K562 (cell line): ENCODE results near the gene TRNT1. TPM values are rescaled to one million over a fixed set of nuclear protein-coding genes. Genes with fewer than 3 reads are reported as not detected.
A peak's percentile ranks its signal among the peaks of the same experiment; 100 is the strongest.

Source experiments
- ATF6 ChIP-seq: sonication (generic); formaldehyde crosslinking; IDR thresholded peaks from 2 replicates; pipeline ENCODE4 v1.4.0; 2020; ENCODE audit warnings: mild to moderate bottlenecking, missing genetic modification reagents
- CEBPB ChIP-seq: fragments of 450-650 bp; IDR thresholded peaks from 2 replicates; pipeline ENCODE4 v1.6.1; 2016; ENCODE audit warnings: missing genetic modification characterization, missing compliant biosample characterization
- KAT7 ChIP-seq: sonication (generic); formaldehyde crosslinking; IDR thresholded peaks from 2 replicates; pipeline ENCODE4 v1.8.0; 2022; ENCODE audit warnings: missing genetic modification reagents, mild to moderate bottlenecking, borderline replicate concordance
- SNIP1 ChIP-seq: fragments of 450-650 bp; IDR thresholded peaks from 2 replicates; pipeline ENCODE4 v1.7.1; 2017; ENCODE audit warnings: low read depth, mild to moderate bottlenecking
- ZNF644 ChIP-seq: fragments of 200-800 bp; sonication (Bioruptor generic); IDR thresholded peaks from 2 replicates; pipeline ENCODE4 v1.6.1; 2016; ENCODE audit warnings: low read depth, missing genetic modification characterization, missing compliant biosample characterization
- polyA plus RNA-seq, 8 experiments: library from polyadenylated mRNA; depleted of rRNA in 4 of 8; stranded (reverse) in 5 of 8; unstranded in 3 of 8; fragments of >200 nt; fragmentation: Nextera tagmentation in 2 of 8; fragmentation: Illumina TruSeq in 1 of 8; extraction: Ambion mirVana in 2 of 8; extraction: Trizol in 1 of 8; gene quantifications; 2 replicates each; pipeline versions ENCODE4 v1.2.1 to v1.2.3, GENCODE V29; 2011 to 2014; ENCODE audit warnings: inconsistent platforms in 1 of 8, missing spikeins in 1 of 8
- total RNA-seq, 7 experiments: library from RNA; depleted of rRNA in 6 of 7; stranded (reverse); fragments of >200 nt in 6 of 7; fragmentation: Illumina TruSeq in 2 of 7; extraction: Trizol in 2 of 7; gene quantifications; 2 replicates each; pipeline versions ENCODE4 v1.2.1 to v1.2.3, GENCODE V29; 2011 to 2021; ENCODE audit warnings: low replicate concordance in 1 of 7
- TF ChIP-seq, protein P1 (sequence below): fragments of 200-800 bp; sonication (Bioruptor generic); IDR thresholded peaks from 2 replicates; pipeline ENCODE4 v1.6.1; 2017; ENCODE audit warnings: missing genetic modification characterization, missing compliant biosample characterization

TRNT1 gene
- total and polyA plus RNA-seq, 9 of the 15 experiments (the other 6 are each of a cell fraction or from before 2014, with no cell fraction given) = 38.1 to 58.2 (median 47.4) TPM

- TF ChIP-seq, protein P1, sequence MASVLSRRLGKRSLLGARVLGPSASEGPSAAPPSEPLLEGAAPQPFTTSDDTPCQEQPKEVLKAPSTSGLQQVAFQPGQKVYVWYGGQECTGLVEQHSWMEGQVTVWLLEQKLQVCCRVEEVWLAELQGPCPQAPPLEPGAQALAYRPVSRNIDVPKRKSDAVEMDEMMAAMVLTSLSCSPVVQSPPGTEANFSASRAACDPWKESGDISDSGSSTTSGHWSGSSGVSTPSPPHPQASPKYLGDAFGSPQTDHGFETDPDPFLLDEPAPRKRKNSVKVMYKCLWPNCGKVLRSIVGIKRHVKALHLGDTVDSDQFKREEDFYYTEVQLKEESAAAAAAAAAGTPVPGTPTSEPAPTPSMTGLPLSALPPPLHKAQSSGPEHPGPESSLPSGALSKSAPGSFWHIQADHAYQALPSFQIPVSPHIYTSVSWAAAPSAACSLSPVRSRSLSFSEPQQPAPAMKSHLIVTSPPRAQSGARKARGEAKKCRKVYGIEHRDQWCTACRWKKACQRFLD (CRISPR knock-in tag) = no peak
- TF ChIP-seq CEBPB (tag) (peak; percentile 51), KAT7 (CRISPR knock-in tag) (peak; percentile 92; the same call in 1 of the 2 replicates), ATF6 (CRISPR knock-in tag) (no peak), SNIP1 (no peak), ZNF644 (tag) (0 out of 2 replicates have a peak, but pooled peaks have one; percentile 1)
These were observed 52.0 kb downstream of the TRNT1 start (continued) for GRCh38 chr3:3178498-3179328.
